Measurements from ENCODE around the gene OR51E1.

The OR51E1 gene

GRCh38 chr11:4654635-4655369 lies 11.0 kb downstream of the OR51E1 start:
- DNase-seq, result no peak

GRCh38 chr11:4658629-4659445 lies 15.1 kb downstream of the OR51E1 start:
- no peak for DNase-seq

GRCh38 chr11:4662876-4663275 lies 19.1 kb downstream of the OR51E1 start:
- no peak for DNase-seq

- no peak for DNase-seq
Measured at GRCh38 chr11:4664183-4664582, 20.4 kb downstream of the OR51E1 start.

- DNase-seq, result no peak
Measured at GRCh38 chr11:4664786-4665185, 21.0 kb downstream of the OR51E1 start.

GRCh38 chr11:4665424-4665823 lies 21.6 kb downstream of the OR51E1 start:
- DNase-seq, result no peak

GRCh38 chr11:4671741-4672140 lies 28.0 kb downstream of the OR51E1 start:
- DNase-seq, result no peak

GRCh38 chr11:4672470-4672869 lies 28.7 kb downstream of the OR51E1 start:
- DNase-seq, result no peak

- no peak for DNase-seq
Measured at GRCh38 chr11:4673781-4674180, 30.0 kb downstream of the OR51E1 start.

- no peak for DNase-seq
Measured at GRCh38 chr11:4677948-4678347, 34.2 kb downstream of the OR51E1 start.

GRCh38 chr11:4680341-4680740 lies 36.6 kb downstream of the OR51E1 start:
- DNase-seq, result no peak

GRCh38 chr11:4682623-4683419 lies 39.0 kb downstream of the OR51E1 start:
- DNase-seq, result no peak

GRCh38 chr11:4684631-4685285 lies 41.0 kb downstream of the OR51E1 start:
- peak; percentile 6 for DNase-seq

GRCh38 chr11:4695442-4695841 lies 51.7 kb downstream of the OR51E1 start:
- DNase-seq, result no peak

GRCh38 chr11:4697585-4697984 lies 53.8 kb downstream of the OR51E1 start, which contains the start of gene OR51E2:
Gene OR51E2, minus strand, starts transcription at chr11:4697853. Its CDS starts 15,142 bp downstream, at chr11:4682711.
- no peak for DNase-seq

GRCh38 chr11:4699697-4700435 lies 56.1 kb downstream of the OR51E1 start:
- no peak for DNase-seq

- no peak for DNase-seq
Measured at GRCh38 chr11:4700436-4700820, 56.6 kb downstream of the OR51E1 start.

GRCh38 chr11:4704054-4704789 lies 60.4 kb downstream of the OR51E1 start, which contains the start of gene MMP26:
Gene MMP26, plus strand, starts transcription at chr11:4704784.
- DNase-seq, result no peak

- no peak for DNase-seq
Measured at GRCh38 chr11:4704790-4705334, 61.1 kb downstream of the OR51E1 start.
